COLO668 (cell line): ENCODE results near the gene ETV6.

ENCODE experiments used
- DNase-seq: peaks from one replicate; lab custom pipeline; 2025; ENCODE audit not compliant: unreplicated experiment; lab: John Stamatoyannopoulos, UW

Gene ETV6

GRCh38 chr12:11642785-11643184 lies 6.7 kb upstream of the ETV6 start:
- DNase-seq, result no peak

- DNase-seq, result no peak
Observed at GRCh38 chr12:11645391-11645790, 4.1 kb upstream of the ETV6 start.

GRCh38 chr12:11648514-11649412 lies 711 bp upstream of the ETV6 start:
- DNase-seq, result peak; percentile 79

- peak; percentile 33 for DNase-seq
Observed at GRCh38 chr12:11650286-11651281, 1.1 kb downstream of the ETV6 start.

GRCh38 chr12:11651381-11651780 lies 1.9 kb downstream of the ETV6 start:
- DNase-seq, result no peak

- no peak for DNase-seq
Observed at GRCh38 chr12:11651785-11652184, 2.3 kb downstream of the ETV6 start.

- no peak for DNase-seq
Observed at GRCh38 chr12:11652351-11653040, 3.0 kb downstream of the ETV6 start.

- no peak for DNase-seq
Observed at GRCh38 chr12:11653215-11653753, 3.8 kb downstream of the ETV6 start.

GRCh38 chr12:11654338-11654737 lies 4.9 kb downstream of the ETV6 start:
- no peak for DNase-seq

GRCh38 chr12:11654802-11655201 lies 5.3 kb downstream of the ETV6 start:
- DNase-seq, result no peak

GRCh38 chr12:11655842-11656241 lies 6.4 kb downstream of the ETV6 start:
- DNase-seq, result no peak

GRCh38 chr12:11656550-11656949 lies 7.1 kb downstream of the ETV6 start:
- DNase-seq, result no peak

GRCh38 chr12:11657511-11657910 lies 8.0 kb downstream of the ETV6 start:
- DNase-seq, result no peak

GRCh38 chr12:11658791-11659190 lies 9.3 kb downstream of the ETV6 start:
- no peak for DNase-seq

- no peak for DNase-seq
Observed at GRCh38 chr12:11660624-11661023, 11.2 kb downstream of the ETV6 start.

GRCh38 chr12:11661491-11662089 lies 12.1 kb downstream of the ETV6 start:
- no peak for DNase-seq

GRCh38 chr12:11662369-11662768 lies 12.9 kb downstream of the ETV6 start:
- no peak for DNase-seq

- no peak for DNase-seq
Observed at GRCh38 chr12:11663130-11663529, 13.7 kb downstream of the ETV6 start.

GRCh38 chr12:11664101-11664500 lies 14.6 kb downstream of the ETV6 start:
- no peak for DNase-seq
